CD4-positive, alpha-beta T cell treated with Interleukin-15 for 1 hour (primary cell): ENCODE measurements around the gene CYLD.

Source experiments
- DNase-seq: peaks from one replicate; pipeline ENCODE4 v3.0.0-alpha.2; 2020

CYLD gene

GRCh38 chr16:50741781-50742575, at the start of gene CYLD:
CYLD (plus strand) TSS chr16:50742086; CDS start chr16:50749699, 7,613 bp downstream.
- DNase-seq, result peak; percentile 100

- no peak for DNase-seq
These were observed 49.3 kb upstream of the CYLD start for GRCh38 chr16:50692644-50692998.

GRCh38 chr16:50692999-50693781, 48.7 kb upstream of the CYLD start, which contains the start of gene NOD2:
NOD2 (plus strand) TSS chr16:50693606; CDS start chr16:50699496, 5,890 bp downstream.
- no peak for DNase-seq

- DNase-seq, result no peak
These were observed 47.7 kb upstream of the CYLD start for GRCh38 chr16:50694206-50694605.

GRCh38 chr16:50695017-50696000, 46.6 kb upstream of the CYLD start:
- peak; percentile 74 for DNase-seq

- no peak for DNase-seq
These were observed 45.8 kb upstream of the CYLD start for GRCh38 chr16:50696126-50696525.

GRCh38 chr16:50696575-50697420, 45.1 kb upstream of the CYLD start:
- peak; percentile 92 for DNase-seq

- no peak for DNase-seq
These were observed 44.5 kb upstream of the CYLD start for GRCh38 chr16:50697421-50697715.

GRCh38 chr16:50697881-50698767, 43.8 kb upstream of the CYLD start:
- peak; percentile 43 for DNase-seq

GRCh38 chr16:50699326-50700159, 42.3 kb upstream of the CYLD start:
- DNase-seq, result peak; percentile 64

GRCh38 chr16:50702725-50703124, 39.2 kb upstream of the CYLD start:
- DNase-seq, result no peak

- no peak for DNase-seq
These were observed 37.6 kb upstream of the CYLD start for GRCh38 chr16:50704245-50704644.

GRCh38 chr16:50705436-50706110, 36.3 kb upstream of the CYLD start:
- no peak for DNase-seq

GRCh38 chr16:50706250-50706649, 35.6 kb upstream of the CYLD start:
- no peak for DNase-seq

GRCh38 chr16:50708373-50709060, 33.4 kb upstream of the CYLD start:
- no peak for DNase-seq

- DNase-seq, result peak; percentile 44
These were observed 32.7 kb upstream of the CYLD start for GRCh38 chr16:50709061-50709684.

GRCh38 chr16:50709980-50710379, 31.9 kb upstream of the CYLD start:
- no peak for DNase-seq

GRCh38 chr16:50711040-50711439, 30.8 kb upstream of the CYLD start:
- DNase-seq, result no peak
